ENCODE data around the gene SERPINA9. TPM values are rescaled to one million over a fixed set of nuclear protein-coding genes. Genes with fewer than 3 reads are reported as not detected.

SERPINA9 gene
- total and polyA plus RNA-seq, 2 of the 8 experiments (the other 6 are each of a cell fraction or from before 2014, with no cell fraction given): not detected

- TF ChIP-seq CTCF (IDR thresholded peaks at IDR 0.05; ENCODE audit: control extremely low read depth in 1 of 3, insufficient read depth in 1 of 3, low read depth in 1 of 3, low read length in 3 of 3) (no peak), TAF1 (IDR thresholded peaks at IDR 0.05; ENCODE audit: low read depth, low read length) (no peak), RNF2 (IDR thresholded peaks at IDR 0.05; ENCODE audit: borderline replicate concordance, low read depth, low read length, missing control alignments, poor library complexity, severe bottlenecking) (no peak), SP2 (IDR thresholded peaks at IDR 0.05; ENCODE audit: low read length) (no peak), SRF (IDR thresholded peaks at IDR 0.05; ENCODE audit: low read depth, low read length) (no peak), SAP30 (IDR thresholded peaks at IDR 0.05; ENCODE audit: insufficient read depth, insufficient replicate concordance, low read length) (no peak)
These were observed 4.8 kb upstream of the SERPINA9 start (continued) for GRCh38 chr14:94480809-94481208.

All from H1 (cell line).